Prostate gland (tissue), 2 donors: ENCODE data around the gene SLC2A6.

Source experiments
- POLR2A ChIP-seq: fragments of 450-650 bp; IDR thresholded peaks from one replicate; pipeline ENCODE4 v1.6.1; 2016; ENCODE audit warnings: antibody characterized with exemption, mild to moderate bottlenecking
- TF ChIP-seq, protein P1 (sequence below), 4 experiments: fragments of 200-600 bp in 2 of 4; fragments of 450-650 bp in 2 of 4; sonication (generic) in 2 of 4; IDR thresholded peaks; 1 replicate in 3 of 4; 2 replicates in 1 of 4; pipeline ENCODE4 v1.5.1; 2016 to 2019; ENCODE audit warnings: antibody characterized with exemption in 4 of 4, mild to moderate bottlenecking in 2 of 4, moderate library complexity in 2 of 4

DNA sequence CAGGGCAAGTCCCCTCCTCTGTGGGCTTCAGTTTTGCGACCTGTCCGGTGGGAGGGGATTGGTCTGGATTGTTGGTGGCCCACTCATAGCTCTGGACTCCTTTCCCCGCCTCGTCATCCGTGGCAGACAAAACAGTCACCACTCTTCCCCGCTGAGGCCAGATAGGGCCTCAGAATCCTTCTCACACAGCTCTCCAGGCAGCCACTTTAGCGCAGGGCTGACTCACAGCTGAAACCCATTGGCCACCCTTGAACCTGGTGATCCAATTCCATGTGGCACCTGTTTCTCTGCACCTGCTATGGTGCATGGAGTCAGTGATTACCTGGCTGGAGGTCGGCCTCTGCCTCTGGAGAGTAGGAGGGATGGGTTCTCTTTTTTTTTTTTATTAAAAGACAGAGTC lies 34.9 kb downstream of the SLC2A6 start:
- TF ChIP-seq, protein P1, sequence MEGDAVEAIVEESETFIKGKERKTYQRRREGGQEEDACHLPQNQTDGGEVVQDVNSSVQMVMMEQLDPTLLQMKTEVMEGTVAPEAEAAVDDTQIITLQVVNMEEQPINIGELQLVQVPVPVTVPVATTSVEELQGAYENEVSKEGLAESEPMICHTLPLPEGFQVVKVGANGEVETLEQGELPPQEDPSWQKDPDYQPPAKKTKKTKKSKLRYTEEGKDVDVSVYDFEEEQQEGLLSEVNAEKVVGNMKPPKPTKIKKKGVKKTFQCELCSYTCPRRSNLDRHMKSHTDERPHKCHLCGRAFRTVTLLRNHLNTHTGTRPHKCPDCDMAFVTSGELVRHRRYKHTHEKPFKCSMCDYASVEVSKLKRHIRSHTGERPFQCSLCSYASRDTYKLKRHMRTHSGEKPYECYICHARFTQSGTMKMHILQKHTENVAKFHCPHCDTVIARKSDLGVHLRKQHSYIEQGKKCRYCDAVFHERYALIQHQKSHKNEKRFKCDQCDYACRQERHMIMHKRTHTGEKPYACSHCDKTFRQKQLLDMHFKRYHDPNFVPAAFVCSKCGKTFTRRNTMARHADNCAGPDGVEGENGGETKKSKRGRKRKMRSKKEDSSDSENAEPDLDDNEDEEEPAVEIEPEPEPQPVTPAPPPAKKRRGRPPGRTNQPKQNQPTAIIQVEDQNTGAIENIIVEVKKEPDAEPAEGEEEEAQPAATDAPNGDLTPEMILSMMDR (IDR thresholded peaks at IDR 0.05) = no peak
- no peak for TF ChIP-seq POLR2A
